Epithelial cell of proximal tubule (primary cell): Measurements from ENCODE around the gene SPP1. TPM values are rescaled to one million over a fixed set of nuclear protein-coding genes. Genes with fewer than 3 reads are reported as not detected.

Source experiments
- DNase-seq: peaks from one replicate; pipeline ENCODE4 v3.0.0-alpha.2; 2011; ENCODE audit warnings: low read depth
- H3K4me3 ChIP-seq: 2 replicates; pipeline ENCODE4 v1.5.1; 2011; ENCODE audit warnings: low read depth, mild to moderate bottlenecking, low read length
- CTCF ChIP-seq: conservative IDR thresholded peaks from 2 replicates; pipeline ENCODE4 v1.5.1; 2012; ENCODE audit warnings: low read depth, mild to moderate bottlenecking, low read length
- total RNA-seq: library from RNA; depleted of rRNA; stranded (reverse); fragments of >200 nt; gene quantifications from 2 replicates; pipeline ENCODE4 v1.2.3, GENCODE V29; 2015

The SPP1 gene
- total RNA-seq, 1 donor from 2014 or later, result 694 TPM

- no peak for DNase-seq
- no peak for TF ChIP-seq CTCF
- H3K4me3 ChIP-seq, result peak overlapping the region; percentile 84
Measured at GRCh38 chr4:88009871-88010270, 34.4 kb downstream of the SPP1 start.

GRCh38 chr4:88010966-88011365, 35.5 kb downstream of the SPP1 start:
- H3K4me3 ChIP-seq, result peak overlapping the region; percentile 84
- no peak for TF ChIP-seq CTCF
- DNase-seq, result no peak

- no peak for TF ChIP-seq CTCF
- no peak for DNase-seq
- H3K4me3 ChIP-seq, result peak overlapping the region; percentile 4
Measured at GRCh38 chr4:88012647-88013046, 37.1 kb downstream of the SPP1 start.

GRCh38 chr4:88014386-88014905, 38.9 kb downstream of the SPP1 start:
- no peak for DNase-seq
- no peak overlapping the region for H3K4me3 ChIP-seq
- TF ChIP-seq CTCF, result no peak

- no peak for DNase-seq
- TF ChIP-seq CTCF, result no peak
- peak overlapping the region; percentile 14 for H3K4me3 ChIP-seq
Measured at GRCh38 chr4:88015659-88016295, 40.3 kb downstream of the SPP1 start.

GRCh38 chr4:88017516-88018297, 42.2 kb downstream of the SPP1 start:
- TF ChIP-seq CTCF, result no peak
- DNase-seq, result peak; percentile 95
- H3K4me3 ChIP-seq, result no peak overlapping the region
